Measurements from ENCODE around the gene C5orf52.

- TF ChIP-seq EZH2 (IDR thresholded peaks at IDR 0.05) (no peak), POLR2AphosphoS5 (IDR thresholded peaks at IDR 0.05; ENCODE audit: borderline replicate concordance, low read depth, low read length) (no peak), FOXP2 (optimal IDR thresholded peaks at IDR 0.05; ENCODE audit: control extremely low read depth, extremely low read length, insufficient read depth) (no peak)
Measured at GRCh38 chr5:157708866-157709265, 37.5 kb downstream of the C5orf52 start.

Measured in SK-N-MC (cell line).